ENCODE measurements around the gene CLN5. TPM values are rescaled to one million over a fixed set of nuclear protein-coding genes. Genes with fewer than 3 reads are reported as not detected.
A peak's percentile ranks its signal among the peaks of the same experiment; 100 is the strongest.

CLN5 gene
- total and polyA plus RNA-seq, 2 of the 4 experiments (the other 2 are of a cell fraction) = 11.3 to 15.1 TPM

DNA sequence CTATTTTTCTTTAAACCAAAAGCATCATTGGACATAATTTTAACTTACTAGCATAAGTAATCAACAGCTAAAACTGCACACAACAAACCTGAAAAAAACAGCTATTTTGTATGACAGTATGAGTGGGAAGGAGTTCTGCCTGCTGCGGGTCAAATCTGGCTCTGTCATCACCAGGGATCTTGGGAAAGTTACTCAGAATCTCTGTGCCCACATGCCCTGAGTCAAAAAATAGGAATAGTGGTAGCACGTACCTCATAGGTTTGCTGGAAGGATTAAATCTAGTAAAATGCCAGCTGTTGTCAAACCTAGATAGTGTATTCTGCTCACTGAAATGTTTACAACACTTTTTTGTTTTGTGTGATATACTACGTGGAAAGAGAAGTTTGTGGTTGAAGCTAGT is 1.1 kb downstream of the CLN5 start:
- DNase-seq = peak; percentile 28
- H2AFZ ChIP-seq (replicated peaks; ENCODE audit: low read length, poor library complexity) = no peak overlapping the region
- H4K91ac ChIP-seq (ENCODE audit: insufficient read depth, low read depth, low read length) = no peak overlapping the region
- H3K27me3 ChIP-seq (ENCODE audit: control insufficient read depth, insufficient read depth, low read length) = no peaks in the 10 kb centered on the region
- no peaks in the 10 kb centered on the region for H3K9me3 ChIP-seq (ENCODE audit: control insufficient read depth, insufficient read depth, low read length)
- H2AK5ac ChIP-seq (ENCODE audit: low read depth, low read length) = no peak overlapping the region
- H3K4me3 ChIP-seq (ENCODE audit: insufficient read depth, low read depth, low read length) = peak overlapping the region; percentile 83
- H3K23ac ChIP-seq (ENCODE audit: low read depth, low read length) = peak overlapping the region; percentile 94
- no peak overlapping the region for H3K27ac ChIP-seq (ENCODE audit: insufficient read depth, low read length)
- peak overlapping the region; percentile 38; the same call in 1 of the 2 replicates for H3K9ac ChIP-seq (ENCODE audit: low read depth, low read length)
- no peak overlapping the region for H2BK20ac ChIP-seq (ENCODE audit: low read depth, low read length)
- TF ChIP-seq POLR2A (IDR thresholded peaks at IDR 0.05; ENCODE audit: low read depth, low read length) (no peak), USF2 (IDR thresholded peaks at IDR 0.05; ENCODE audit: low read depth, low read length) (no peak), RAD21 (IDR thresholded peaks at IDR 0.05; ENCODE audit: low read length) (no peak), RCOR1 (IDR thresholded peaks at IDR 0.05; ENCODE audit: insufficient replicate concordance, low read length) (no peak), BHLHE40 (IDR thresholded peaks at IDR 0.05; ENCODE audit: low read depth, low read length) (no peak), MAFK (IDR thresholded peaks at IDR 0.05; ENCODE audit: low read depth, low read length) (no peak), CHD1 (IDR thresholded peaks at IDR 0.05; ENCODE audit: low read depth, low read length) (no peak), FOS (IDR thresholded peaks at IDR 0.05; ENCODE audit: low read depth, low read length) (no peak), RFX5 (IDR thresholded peaks at IDR 0.05; ENCODE audit: low read depth, low read length) (no peak), CEBPB (IDR thresholded peaks at IDR 0.05; ENCODE audit: low read depth, low read length) (no peak), MXI1 (IDR thresholded peaks at IDR 0.05; ENCODE audit: borderline replicate concordance, low read depth, low read length) (no peak), SMC3 (IDR thresholded peaks at IDR 0.05; ENCODE audit: low read depth, low read length) (no peak), MAZ (IDR thresholded peaks at IDR 0.05; ENCODE audit: borderline replicate concordance, low read depth, low read length) (no peak)
- TF ChIP-seq, protein P1, sequence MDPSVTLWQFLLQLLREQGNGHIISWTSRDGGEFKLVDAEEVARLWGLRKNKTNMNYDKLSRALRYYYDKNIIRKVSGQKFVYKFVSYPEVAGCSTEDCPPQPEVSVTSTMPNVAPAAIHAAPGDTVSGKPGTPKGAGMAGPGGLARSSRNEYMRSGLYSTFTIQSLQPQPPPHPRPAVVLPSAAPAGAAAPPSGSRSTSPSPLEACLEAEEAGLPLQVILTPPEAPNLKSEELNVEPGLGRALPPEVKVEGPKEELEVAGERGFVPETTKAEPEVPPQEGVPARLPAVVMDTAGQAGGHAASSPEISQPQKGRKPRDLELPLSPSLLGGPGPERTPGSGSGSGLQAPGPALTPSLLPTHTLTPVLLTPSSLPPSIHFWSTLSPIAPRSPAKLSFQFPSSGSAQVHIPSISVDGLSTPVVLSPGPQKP (IDR thresholded peaks at IDR 0.05; ENCODE audit: borderline replicate concordance, low read depth, low read length) = no peak
- H3K18ac ChIP-seq (ENCODE audit: low read depth, low read length) = no peak overlapping the region
- peaks cover 4% of the 10 kb centered on the region; the same call in 1 of the 2 replicates for H3K4me1 ChIP-seq (ENCODE audit: control insufficient read depth, insufficient read depth, low read length)
- peaks cover 23 to 35% of the 10 kb centered on the region in 2 experiments for H3K79me1 ChIP-seq (ENCODE audit: low read depth in 1 of 2, low read length in 2 of 2)
- no peak overlapping the region for H3K4ac ChIP-seq (ENCODE audit: low read depth, low read length)
- no peak overlapping the region for H2BK5ac ChIP-seq (ENCODE audit: low read depth, low read length, poor library complexity, severe bottlenecking)
- peaks cover 6% of the 10 kb centered on the region for H3K36me3 ChIP-seq (ENCODE audit: control insufficient read depth, insufficient read depth, low read length)
- H3K56ac ChIP-seq (ENCODE audit: extremely low read depth, insufficient read depth, low read length) = peak overlapping the region; percentile 1; the same call in 1 of the 2 replicates
- no peak overlapping the region for H2BK15ac ChIP-seq (ENCODE audit: low read depth, low read length)
- H3K14ac ChIP-seq (replicated peaks; ENCODE audit: low read depth, low read length) = peak overlapping the region; percentile 94; the same call in 1 of the 2 replicates
- H2AK9ac ChIP-seq (replicated peaks; ENCODE audit: low read depth, low read length, poor library complexity) = no peak overlapping the region
- H4K8ac ChIP-seq (ENCODE audit: low read depth in 2 of 2, low read length in 2 of 2) = 0 out of 4 replicates have a peak overlapping the region, but pooled peaks of 1 of the 2 experiments have one; percentile 82
- no peak overlapping the region for H4K5ac ChIP-seq (ENCODE audit: low read depth, low read length)
- no TSS peak for BruUV-seq (replicated peaks)
- WGBS, 2 experiments (ENCODE audit: extremely low coverage in 2 of 2, insufficient read length in 1 of 2) = 40% methylated on average over 1 of the region's 3 CpGs; no CpG with 5 or more reads in 1 of the 2 experiments
- in situ Hi-C loops (cut with MboI; ENCODE audit: low sequenced_read_pairs) (loop anchor here (25.0 kb wide), 1 partner anchor 1306 kb away; no protein-coding TSS in a partner anchor), intact Hi-C loops (cut with micrococcal nuclease) (loop anchor here (5.0 kb wide), 1 partner anchor 836 kb away; no protein-coding TSS in a partner anchor), dilution Hi-C loops (cut with HindIII; ENCODE audit: low sequenced_read_pairs, unreplicated experiment) (no loop called here)
- ChIA-PET CTCF (interaction anchor here (0.7 to 3.7 kb wide), 3 partner anchors 9 to 285 kb away, joined by 3 to 15 read pairs (median 14); no protein-coding TSS in a partner anchor), POLR2A (ENCODE audit: unreplicated experiment) (no interaction called here)
- H4K20me1 ChIP-seq (ENCODE audit: insufficient read depth, low read length) = no peaks in the 10 kb centered on the region
- ATAC-seq (ENCODE audit: low read depth) = no peak
- H3K4me2 ChIP-seq (ENCODE audit: low read depth, low read length) = peak overlapping the region; percentile 68
- no peak overlapping the region for H2BK120ac ChIP-seq (ENCODE audit: low read depth, low read length)
- H3K9me1 ChIP-seq (ENCODE audit: insufficient read depth, low read length) = peaks cover 7% of the 10 kb centered on the region
